ENCODE data around the gene ARHGAP5.
A peak's percentile ranks its signal among the peaks of the same experiment; 100 is the strongest.

The ARHGAP5 gene

DNA sequence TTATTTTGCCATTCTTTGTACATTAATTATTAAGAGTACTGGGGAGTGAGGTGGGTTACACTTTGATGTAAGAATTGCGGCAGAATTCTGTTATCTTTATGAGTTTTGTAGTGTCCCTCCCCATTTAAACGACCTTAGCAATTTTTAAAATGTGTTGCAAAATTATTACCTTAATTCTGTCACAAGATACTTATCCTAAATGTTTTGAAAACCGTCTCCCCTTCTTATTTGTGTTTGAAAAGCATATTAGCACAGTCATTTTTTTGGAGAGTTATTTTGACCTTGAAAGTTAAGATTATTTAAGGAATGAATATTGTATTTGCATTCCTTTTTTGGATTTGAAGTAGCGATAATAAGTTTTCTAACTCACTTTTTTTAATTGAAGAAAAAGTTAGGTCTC, 2.2 kb downstream of the ARHGAP5 start:
- H3K4me3 Mint-ChIP-seq = peak overlapping the region; percentile 92 to 96
- ATAC-seq (replicated peaks) (no peak), DNase-seq (no peak)
- no peaks in the 10 kb centered on the region for H3K9me3 Mint-ChIP-seq
- peaks cover 0 to 4% of the 10 kb centered on the region in 2 donors for H3K27me3 Mint-ChIP-seq
- no peak overlapping the region for H3K27ac Mint-ChIP-seq
- peaks cover 4% of the 10 kb centered on the region for H3K36me3 Mint-ChIP-seq (ENCODE audit: insufficient read depth)
- H3K4me1 Mint-ChIP-seq (ENCODE audit: low read depth in 2 of 2) = peaks cover 22 to 31% of the 10 kb centered on the region in 2 donors

DNA sequence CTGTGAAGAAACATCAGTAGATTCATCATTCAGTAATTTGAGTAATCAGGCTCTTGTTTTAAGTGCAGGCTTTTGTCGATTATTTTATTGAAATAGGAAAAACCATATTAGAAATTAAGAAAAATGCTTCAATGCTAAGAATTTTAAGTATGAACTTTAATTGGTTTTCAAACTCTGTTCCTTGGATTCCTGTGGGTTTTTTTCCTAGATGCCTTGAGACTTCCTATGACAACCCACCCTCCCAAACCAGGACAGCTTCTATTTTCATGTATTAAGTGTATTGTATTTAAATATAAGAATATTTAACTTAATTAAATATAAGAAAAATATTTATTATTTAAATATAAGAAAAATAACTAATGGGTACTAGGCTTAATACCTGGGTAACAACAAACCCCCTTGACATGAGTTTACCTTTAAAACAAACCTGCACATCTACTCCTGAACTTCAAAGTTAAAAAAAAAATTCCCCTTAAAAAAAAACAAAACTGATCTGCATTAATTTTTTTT, 3.0 kb downstream of the ARHGAP5 start:
- Mint-ChIP-seq H3K4me3 (no peak overlapping the region), H3K27me3 (peaks cover 0 to 4% of the 10 kb centered on the region in 2 donors), H3K4me1 (ENCODE audit: low read depth in 2 of 2) (peaks cover 22 to 31% of the 10 kb centered on the region in 2 donors), H3K36me3 (ENCODE audit: insufficient read depth) (peaks cover 4% of the 10 kb centered on the region), H3K9me3 (no peaks in the 10 kb centered on the region), H3K27ac (no peak overlapping the region)
- DNase-seq (no peak), ATAC-seq (replicated peaks) (no peak)

DNA sequence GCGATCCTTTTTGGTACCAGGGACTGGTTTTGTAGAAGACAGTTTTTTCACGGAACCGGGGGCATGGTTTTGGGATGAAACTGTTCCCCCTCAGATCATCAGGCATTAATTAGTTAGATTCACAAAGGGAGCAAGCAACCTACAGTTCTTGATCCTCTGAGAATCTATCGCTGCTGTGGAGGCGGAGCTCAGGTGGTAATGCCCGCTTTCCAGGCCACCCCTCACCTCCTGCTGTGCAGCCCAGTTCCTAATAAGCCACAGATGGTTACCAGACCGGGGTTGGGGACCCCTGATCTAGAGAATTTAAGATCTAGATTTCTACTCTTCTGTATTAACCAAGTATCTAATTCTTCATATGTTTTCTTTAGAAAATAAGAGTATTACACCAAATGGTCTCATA, 4.8 kb downstream of the ARHGAP5 start:
- DNase-seq = no peak
- Mint-ChIP-seq H3K27me3 (peaks cover 0 to 4% of the 10 kb centered on the region in 2 donors), H3K36me3 (ENCODE audit: insufficient read depth) (no peaks in the 10 kb centered on the region), H3K9me3 (no peaks in the 10 kb centered on the region), H3K4me1 (ENCODE audit: low read depth in 2 of 2) (peaks cover 22 to 33% of the 10 kb centered on the region in 2 donors), H3K27ac (no peak overlapping the region), H3K4me3 (no peak overlapping the region)
- ATAC-seq (replicated peaks) = no peak

DNA sequence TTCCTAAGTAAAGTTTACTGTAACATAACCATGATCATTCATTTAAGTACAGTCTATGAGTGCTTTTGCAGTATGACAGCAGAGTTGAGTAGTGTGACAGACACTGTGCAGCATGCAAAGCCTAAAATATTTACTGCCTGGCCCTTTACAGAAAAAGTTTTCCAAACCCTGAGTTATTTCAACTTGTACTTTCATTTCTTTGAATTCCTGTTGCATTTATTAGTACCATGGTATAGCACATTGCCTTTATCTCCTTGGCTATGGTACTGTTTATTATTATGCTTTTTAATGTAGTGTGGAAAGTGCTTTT, 6.2 kb downstream of the ARHGAP5 start:
- peaks cover 0 to 4% of the 10 kb centered on the region in 2 donors for H3K27me3 Mint-ChIP-seq
- ATAC-seq (replicated peaks) = no peak
- peaks cover 18 to 32% of the 10 kb centered on the region in 2 donors for H3K4me1 Mint-ChIP-seq (ENCODE audit: low read depth in 2 of 2)
- no peaks in the 10 kb centered on the region for H3K9me3 Mint-ChIP-seq
- H3K36me3 Mint-ChIP-seq (ENCODE audit: insufficient read depth) = no peaks in the 10 kb centered on the region
- no peak overlapping the region for H3K4me3 Mint-ChIP-seq
- no peak overlapping the region for H3K27ac Mint-ChIP-seq
- DNase-seq = no peak

DNA sequence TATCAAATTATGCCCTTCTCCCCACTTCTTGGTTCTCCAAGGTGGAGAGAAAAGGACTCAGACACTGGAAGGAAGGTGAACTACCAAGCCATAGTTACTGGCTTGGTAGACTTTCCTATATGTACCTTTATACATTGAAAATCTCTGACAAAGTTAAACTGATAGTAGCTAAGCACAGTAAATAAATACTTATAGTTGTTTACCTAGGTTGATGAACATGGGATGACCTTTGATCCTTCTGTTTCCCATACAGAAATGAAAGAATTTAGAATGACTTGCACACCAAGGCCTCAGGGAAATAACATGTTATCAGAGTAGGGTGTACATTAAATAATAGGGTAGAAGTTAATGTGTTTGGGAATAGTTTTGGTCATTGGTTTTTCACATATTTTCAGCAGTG, 6.7 kb downstream of the ARHGAP5 start:
- DNase-seq (no peak), ATAC-seq (replicated peaks) (no peak)
- H3K4me3 Mint-ChIP-seq = no peak overlapping the region
- no peak overlapping the region for H3K27ac Mint-ChIP-seq
- peaks cover 13 to 27% of the 10 kb centered on the region in 2 donors for H3K4me1 Mint-ChIP-seq (ENCODE audit: low read depth in 2 of 2)
- H3K27me3 Mint-ChIP-seq = peaks cover 0 to 4% of the 10 kb centered on the region in 2 donors
- no peaks in the 10 kb centered on the region for H3K9me3 Mint-ChIP-seq
- H3K36me3 Mint-ChIP-seq (ENCODE audit: insufficient read depth) = no peaks in the 10 kb centered on the region

DNA sequence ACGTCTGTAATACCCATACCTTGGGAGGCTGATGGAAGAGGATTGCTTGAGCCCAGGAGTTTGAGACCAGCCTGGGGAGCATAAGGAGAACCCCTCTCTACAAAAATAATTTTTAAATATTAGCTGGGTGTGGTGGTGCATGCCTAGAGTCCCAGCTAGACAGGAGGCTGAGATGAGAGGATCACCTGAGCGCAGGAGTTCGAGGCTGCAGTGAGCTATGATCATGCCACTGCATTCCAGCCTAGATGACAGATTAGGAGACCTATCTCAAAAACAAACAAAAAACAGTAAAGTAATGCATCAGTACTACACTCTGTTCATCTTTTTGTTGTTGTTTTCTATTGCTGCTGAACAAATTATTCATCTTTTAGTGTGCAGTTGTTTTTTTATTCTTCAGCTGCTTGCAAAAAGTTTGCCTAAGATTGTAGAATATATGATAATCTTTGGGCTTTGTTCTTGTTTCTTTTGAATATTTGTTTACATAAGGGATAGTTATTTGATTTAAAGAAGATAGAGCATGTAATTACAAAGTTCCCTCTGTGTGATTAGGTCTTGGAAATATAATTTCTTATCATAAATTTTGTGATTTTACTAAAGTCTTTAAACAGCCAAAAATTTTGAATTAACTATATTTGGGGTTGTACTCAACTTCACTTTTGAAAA, 8.2 kb downstream of the ARHGAP5 start:
- Mint-ChIP-seq H3K27ac (peak overlapping the region in 1 of 2 donors; percentile 6), H3K36me3 (ENCODE audit: insufficient read depth) (peaks cover 3% of the 10 kb centered on the region), H3K27me3 (peaks cover 0 to 4% of the 10 kb centered on the region in 2 donors), H3K4me3 (no peak overlapping the region), H3K9me3 (no peaks in the 10 kb centered on the region), H3K4me1 (ENCODE audit: low read depth in 2 of 2) (peaks cover 9 to 20% of the 10 kb centered on the region in 2 donors)
- ATAC-seq (replicated peaks) (no peak), DNase-seq (no peak)

DNA sequence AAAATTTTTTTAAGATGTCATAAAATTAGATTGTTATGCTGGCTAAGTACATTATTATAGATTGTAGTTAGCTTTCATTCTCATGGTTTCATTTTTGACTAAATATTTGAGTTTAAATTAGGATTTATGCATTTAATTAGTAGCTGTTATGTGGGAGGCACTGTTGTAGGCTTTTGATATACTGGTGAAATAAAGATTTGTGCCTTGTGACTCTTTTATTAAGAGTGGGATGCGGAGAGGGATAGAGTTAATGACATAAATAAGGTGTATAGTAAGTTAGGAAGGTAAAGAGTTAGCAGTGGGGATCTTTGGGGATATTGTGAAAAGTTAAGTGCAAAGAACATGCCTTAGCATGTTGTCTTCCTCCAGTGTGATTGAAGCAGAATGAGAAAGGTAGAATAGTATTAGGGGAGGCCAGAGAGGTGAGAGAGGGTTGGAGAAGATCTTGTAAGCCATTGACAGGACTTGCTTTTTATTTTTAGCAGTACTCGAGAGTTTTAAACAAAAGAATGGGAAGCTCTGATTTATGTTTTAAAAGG, 8.8 kb downstream of the ARHGAP5 start:
- H3K36me3 Mint-ChIP-seq (ENCODE audit: insufficient read depth) = peaks cover 3% of the 10 kb centered on the region
- no peak overlapping the region for H3K4me3 Mint-ChIP-seq
- peaks cover 9 to 19% of the 10 kb centered on the region in 2 donors for H3K4me1 Mint-ChIP-seq (ENCODE audit: low read depth in 2 of 2)

DNA sequence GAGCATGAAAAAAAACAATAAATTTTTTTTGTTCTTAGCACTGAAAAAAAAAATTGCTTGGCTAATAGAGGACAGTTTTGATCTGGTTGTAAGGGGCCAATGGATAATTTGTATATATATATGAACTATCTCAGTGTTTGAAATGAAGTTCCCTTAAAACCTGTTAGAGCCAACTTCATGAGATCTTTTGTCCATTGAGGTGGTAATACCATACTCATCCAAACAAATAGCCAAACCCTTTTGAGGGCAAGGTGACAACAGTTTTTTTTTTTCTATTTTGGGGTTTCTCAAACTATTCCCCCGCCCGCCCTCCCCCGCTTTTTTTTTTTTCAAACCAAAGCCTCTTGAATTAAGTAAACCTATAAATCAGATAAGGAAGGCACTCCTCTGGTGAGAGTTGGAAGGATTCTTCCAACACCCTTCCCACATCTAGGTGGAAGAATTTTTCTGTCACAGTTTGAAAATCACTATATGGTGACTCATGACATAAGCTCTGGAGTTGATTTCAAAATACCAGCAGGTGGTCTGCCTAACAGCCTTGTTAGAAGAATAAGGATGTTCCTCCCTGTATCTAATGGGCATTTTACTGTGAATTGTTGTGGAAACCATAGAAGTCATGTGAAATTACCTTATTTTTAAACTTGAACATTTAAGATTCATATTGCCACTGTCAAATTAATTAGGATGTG, 10.2 kb downstream of the ARHGAP5 start:
- DNase-seq (no peak), ATAC-seq (replicated peaks) (no peak)
- H3K4me3 Mint-ChIP-seq = no peak overlapping the region
- peaks cover 9% of the 10 kb centered on the region for H3K36me3 Mint-ChIP-seq (ENCODE audit: insufficient read depth)
- no peaks in the 10 kb centered on the region for H3K27me3 Mint-ChIP-seq
- no peaks in the 10 kb centered on the region for H3K9me3 Mint-ChIP-seq
- H3K4me1 Mint-ChIP-seq (ENCODE audit: low read depth in 2 of 2) = peaks cover 9 to 14% of the 10 kb centered on the region in 2 donors
- no peak overlapping the region for H3K27ac Mint-ChIP-seq

More for the DNA sequence above, 8.8 kb downstream of the ARHGAP5 start:
- Mint-ChIP-seq H3K27ac (peak overlapping the region in 1 of 2 donors; percentile 6), H3K9me3 (no peaks in the 10 kb centered on the region), H3K27me3 (peaks cover 0 to 3% of the 10 kb centered on the region in 2 donors)
- ATAC-seq (replicated peaks) (no peak), DNase-seq (no peak)

DNA sequence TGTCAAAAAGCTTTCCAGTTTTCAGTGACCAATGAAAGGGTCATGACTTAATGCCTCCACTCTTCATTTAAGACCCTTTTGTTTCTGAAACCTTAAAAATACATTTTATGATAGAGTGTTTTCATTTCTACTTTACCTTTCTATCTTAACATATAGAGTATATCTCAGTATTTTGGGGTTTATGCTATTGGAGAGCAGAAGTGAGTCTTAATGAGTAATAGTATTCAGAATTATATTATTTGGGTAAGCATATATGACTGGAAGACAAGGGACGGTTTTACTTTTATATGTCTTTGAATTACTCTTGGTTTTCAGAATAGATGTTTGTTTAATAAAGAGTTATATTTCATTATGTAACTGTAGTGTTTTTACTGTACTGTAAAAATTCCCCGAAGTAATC, 10.8 kb downstream of the ARHGAP5 start:
- Mint-ChIP-seq H3K4me3 (no peak overlapping the region), H3K9me3 (no peaks in the 10 kb centered on the region), H3K4me1 (ENCODE audit: low read depth in 2 of 2) (peaks cover 6 to 11% of the 10 kb centered on the region in 2 donors), H3K27ac (no peak overlapping the region), H3K36me3 (ENCODE audit: insufficient read depth) (peaks cover 9% of the 10 kb centered on the region), H3K27me3 (no peaks in the 10 kb centered on the region)
- ATAC-seq (replicated peaks) (no peak), DNase-seq (no peak)

DNA sequence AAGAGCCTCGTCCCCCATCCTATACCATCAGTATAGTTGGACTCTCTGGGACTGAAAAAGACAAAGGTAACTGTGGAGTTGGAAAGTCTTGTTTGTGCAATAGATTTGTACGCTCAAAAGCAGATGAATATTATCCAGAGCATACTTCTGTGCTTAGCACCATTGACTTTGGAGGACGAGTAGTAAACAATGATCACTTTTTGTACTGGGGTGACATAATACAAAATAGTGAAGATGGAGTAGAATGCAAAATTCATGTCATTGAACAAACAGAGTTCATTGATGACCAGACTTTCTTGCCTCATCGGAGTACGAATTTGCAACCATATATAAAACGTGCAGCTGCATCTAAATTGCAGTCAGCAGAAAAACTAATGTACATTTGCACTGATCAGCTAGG, 13.6 kb downstream of the ARHGAP5 start:
- Mint-ChIP-seq H3K4me1 (ENCODE audit: low read depth in 2 of 2) (peaks cover 5 to 10% of the 10 kb centered on the region in 2 donors), H3K4me3 (no peak overlapping the region), H3K27ac (no peak overlapping the region), H3K9me3 (no peaks in the 10 kb centered on the region), H3K36me3 (ENCODE audit: insufficient read depth) (peaks cover 13% of the 10 kb centered on the region), H3K27me3 (no peaks in the 10 kb centered on the region)
- ATAC-seq (replicated peaks) = no peak
- DNase-seq = no peak

DNA sequence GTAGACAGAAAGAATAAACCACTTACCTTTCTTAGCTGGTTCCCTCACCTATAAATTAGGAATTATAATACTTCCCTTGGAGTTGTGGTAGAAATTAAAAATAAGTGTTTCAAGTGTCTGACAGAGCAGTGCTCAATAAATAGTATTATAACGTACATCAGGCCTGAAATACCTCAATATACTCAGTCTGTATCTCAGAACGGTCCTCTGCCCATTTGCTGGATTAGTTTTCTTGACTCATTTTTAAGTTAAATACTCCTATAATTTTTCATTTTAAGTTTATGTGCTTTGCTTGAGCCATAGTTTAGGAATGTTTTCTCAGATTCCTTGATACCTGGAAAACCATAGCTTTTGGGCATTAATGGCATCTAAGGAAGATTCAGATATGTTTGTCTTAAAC, 22.4 kb downstream of the ARHGAP5 start:
- Mint-ChIP-seq H3K9me3 (no peaks in the 10 kb centered on the region), H3K4me1 (ENCODE audit: low read depth in 2 of 2) (peaks cover 14 to 26% of the 10 kb centered on the region in 2 donors), H3K36me3 (ENCODE audit: insufficient read depth) (peaks cover 5% of the 10 kb centered on the region), H3K27me3 (no peaks in the 10 kb centered on the region), H3K4me3 (no peak overlapping the region), H3K27ac (no peak overlapping the region)
- DNase-seq = no peak
- no peak for ATAC-seq (replicated peaks)

DNA sequence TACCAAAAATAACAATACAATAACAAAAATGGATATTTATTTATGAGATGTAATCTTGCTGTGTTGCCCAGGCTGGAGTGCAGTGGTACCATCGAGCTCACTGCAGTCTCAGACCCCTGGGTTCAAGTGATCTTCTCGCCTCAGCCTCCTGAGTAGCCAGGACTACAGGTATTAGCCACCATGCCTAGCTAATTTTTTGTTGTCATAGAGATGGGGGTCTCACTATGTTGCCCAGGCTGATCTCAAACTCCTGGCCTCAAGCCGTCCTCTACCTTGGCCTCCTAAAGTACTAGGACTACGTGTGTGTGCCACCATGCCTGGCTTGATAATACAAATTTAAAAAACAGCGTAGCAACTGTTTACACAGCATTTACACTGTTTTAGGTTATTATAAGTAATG, 23.1 kb downstream of the ARHGAP5 start:
- no peak for ATAC-seq (replicated peaks)
- no peaks in the 10 kb centered on the region for H3K27me3 Mint-ChIP-seq
- H3K36me3 Mint-ChIP-seq (ENCODE audit: insufficient read depth) = peaks cover 4% of the 10 kb centered on the region
- H3K9me3 Mint-ChIP-seq = no peaks in the 10 kb centered on the region
- peaks cover 14 to 26% of the 10 kb centered on the region in 2 donors for H3K4me1 Mint-ChIP-seq (ENCODE audit: low read depth in 2 of 2)
- no peak overlapping the region for H3K27ac Mint-ChIP-seq
- H3K4me3 Mint-ChIP-seq = no peak overlapping the region
- DNase-seq = no peak

DNA sequence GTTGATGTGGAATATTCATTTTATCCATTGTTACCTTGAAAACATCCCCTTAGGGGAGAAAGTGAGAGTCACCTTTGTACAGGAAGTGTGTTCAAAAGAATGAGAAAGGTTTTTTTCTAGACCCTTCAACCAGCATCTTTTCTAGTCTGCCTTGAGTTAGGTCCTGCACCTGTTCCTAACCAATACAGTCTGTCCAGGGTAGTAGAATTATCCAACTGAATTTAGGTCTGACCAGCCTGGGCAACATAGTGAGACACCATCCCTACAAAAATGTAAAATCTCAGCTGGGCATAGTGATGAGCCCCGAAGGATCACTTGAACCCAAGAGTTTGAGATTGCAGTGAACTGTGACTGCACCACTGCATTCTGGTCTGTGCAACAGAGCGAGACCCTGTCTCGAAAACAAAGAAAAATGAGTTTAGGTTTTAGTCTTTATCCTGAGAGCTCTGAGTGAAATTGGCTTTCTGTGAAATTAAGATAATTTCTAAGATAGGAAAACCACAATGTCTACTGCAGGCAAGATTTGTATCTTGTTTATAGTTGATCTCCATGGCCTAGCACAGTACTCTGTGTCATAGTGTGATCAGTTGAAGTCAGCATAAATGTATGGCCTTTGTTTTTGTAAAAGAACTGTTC, 25.2 kb downstream of the ARHGAP5 start:
- Mint-ChIP-seq H3K36me3 (ENCODE audit: insufficient read depth) (no peaks in the 10 kb centered on the region), H3K9me3 (no peaks in the 10 kb centered on the region), H3K27me3 (no peaks in the 10 kb centered on the region), H3K27ac (no peak overlapping the region), H3K4me1 (ENCODE audit: low read depth in 2 of 2) (peaks cover 15 to 26% of the 10 kb centered on the region in 2 donors), H3K4me3 (peak overlapping the region in 1 of 2 donors; percentile 16)
- ATAC-seq (replicated peaks) = peak; percentile 74
- DNase-seq = no peak
